Muscle layer of colon (tissue), 2 donors: ENCODE data around the gene DAB1.

Source experiments
- H3K27ac ChIP-seq: one replicate; pipeline ENCODE4 v1.7.0; 2013; ENCODE audit warnings: low read depth, mild to moderate bottlenecking, low read length, moderate library complexity
- H3K27me3 ChIP-seq, 2 donors: one replicate each; pipeline ENCODE4 v1.7.0; 2013; ENCODE audit warnings: low read length in 2 of 2, mild to moderate bottlenecking in 2 of 2; ENCODE audit not compliant: insufficient read depth in 2 of 2, control insufficient read depth in 1 of 2
- H3K36me3 ChIP-seq: one replicate; pipeline ENCODE4 v1.7.0; 2013; ENCODE audit warnings: mild to moderate bottlenecking, low read length; ENCODE audit not compliant: insufficient read depth
- H3K4me1 ChIP-seq: one replicate; pipeline ENCODE4 v1.7.0; 2013; ENCODE audit warnings: mild to moderate bottlenecking, low read length; ENCODE audit not compliant: insufficient read depth
- H3K4me3 ChIP-seq, 2 donors: one replicate each; pipeline ENCODE4 v1.7.0; 2013; ENCODE audit warnings: low read length in 2 of 2, low read depth in 1 of 2, mild to moderate bottlenecking in 1 of 2, moderate library complexity in 1 of 2
- H3K9ac ChIP-seq: one replicate; pipeline ENCODE4 v1.7.0; 2013; ENCODE audit warnings: low read length
- H3K9me3 ChIP-seq: one replicate; pipeline ENCODE4 v1.7.0; 2013; ENCODE audit warnings: mild to moderate bottlenecking, low read length
- donor health status: abdominal sarcoma.
- donor health status: Adenocarcinoma of cecum.

DAB1 gene

GRCh38 chr1:57190898-57191297 is 233.0 kb downstream of the DAB1 start:
- Histone ChIP-seq H3K4me1 (no peaks in the 10 kb centered on the region), H3K27ac (no peak overlapping the region), H3K4me3 (no peak overlapping the region), H3K36me3 (no peaks in the 10 kb centered on the region), H3K27me3 (no peaks in the 10 kb centered on the region), H3K9me3 (no peaks in the 10 kb centered on the region), H3K9ac (no peak overlapping the region)

GRCh38 chr1:57188168-57188567 is 235.7 kb downstream of the DAB1 start:
- H3K4me3 ChIP-seq: no peak overlapping the region
- no peak overlapping the region for H3K9ac ChIP-seq
- H3K27me3 ChIP-seq: no peaks in the 10 kb centered on the region
- no peaks in the 10 kb centered on the region for H3K4me1 ChIP-seq
- no peaks in the 10 kb centered on the region for H3K36me3 ChIP-seq
- H3K9me3 ChIP-seq: no peaks in the 10 kb centered on the region
- H3K27ac ChIP-seq: no peak overlapping the region

GRCh38 chr1:57186455-57186854 is 237.4 kb downstream of the DAB1 start:
- no peaks in the 10 kb centered on the region for H3K36me3 ChIP-seq
- H3K27me3 ChIP-seq: no peaks in the 10 kb centered on the region
- H3K4me1 ChIP-seq: no peaks in the 10 kb centered on the region
- H3K9me3 ChIP-seq: no peaks in the 10 kb centered on the region
- H3K27ac ChIP-seq: no peak overlapping the region
- H3K4me3 ChIP-seq: no peak overlapping the region
- no peak overlapping the region for H3K9ac ChIP-seq

- Histone ChIP-seq H3K36me3 (no peaks in the 10 kb centered on the region), H3K9me3 (no peaks in the 10 kb centered on the region), H3K4me3 (no peak overlapping the region), H3K27me3 (no peaks in the 10 kb centered on the region), H3K27ac (no peak overlapping the region), H3K9ac (no peak overlapping the region), H3K4me1 (no peaks in the 10 kb centered on the region)
Measured at GRCh38 chr1:57179001-57179400, 244.9 kb downstream of the DAB1 start.

- Histone ChIP-seq H3K27me3 (no peaks in the 10 kb centered on the region), H3K4me1 (no peaks in the 10 kb centered on the region), H3K9me3 (no peaks in the 10 kb centered on the region), H3K4me3 (no peak overlapping the region), H3K36me3 (no peaks in the 10 kb centered on the region), H3K27ac (no peak overlapping the region), H3K9ac (no peak overlapping the region)
Measured at GRCh38 chr1:57175506-57175905, 248.4 kb downstream of the DAB1 start.

- no peak overlapping the region for H3K27ac ChIP-seq
- H3K27me3 ChIP-seq: no peaks in the 10 kb centered on the region
- H3K4me1 ChIP-seq: no peaks in the 10 kb centered on the region
- no peak overlapping the region for H3K4me3 ChIP-seq
- no peaks in the 10 kb centered on the region for H3K9me3 ChIP-seq
- H3K36me3 ChIP-seq: no peaks in the 10 kb centered on the region
- no peak overlapping the region for H3K9ac ChIP-seq
Measured at GRCh38 chr1:57172040-57172439, 251.8 kb downstream of the DAB1 start.

- Histone ChIP-seq H3K4me1 (no peaks in the 10 kb centered on the region), H3K36me3 (no peaks in the 10 kb centered on the region), H3K9me3 (no peaks in the 10 kb centered on the region), H3K4me3 (no peak overlapping the region), H3K27ac (no peak overlapping the region), H3K27me3 (no peaks in the 10 kb centered on the region), H3K9ac (no peak overlapping the region)
Measured at GRCh38 chr1:57167997-57168396, 255.9 kb downstream of the DAB1 start.

GRCh38 chr1:57165546-57165945 is 258.3 kb downstream of the DAB1 start:
- Histone ChIP-seq H3K4me3 (no peak overlapping the region), H3K4me1 (no peaks in the 10 kb centered on the region), H3K9me3 (no peaks in the 10 kb centered on the region), H3K36me3 (no peaks in the 10 kb centered on the region), H3K27ac (no peak overlapping the region), H3K9ac (no peak overlapping the region), H3K27me3 (no peaks in the 10 kb centered on the region)

- no peak overlapping the region for H3K9ac ChIP-seq
- H3K27ac ChIP-seq: no peak overlapping the region
- no peaks in the 10 kb centered on the region for H3K4me1 ChIP-seq
- H3K9me3 ChIP-seq: no peaks in the 10 kb centered on the region
- no peaks in the 10 kb centered on the region for H3K36me3 ChIP-seq
- no peaks in the 10 kb centered on the region for H3K27me3 ChIP-seq
- H3K4me3 ChIP-seq: no peak overlapping the region
Measured at GRCh38 chr1:57164584-57164983, 259.3 kb downstream of the DAB1 start.

- Histone ChIP-seq H3K36me3 (no peaks in the 10 kb centered on the region), H3K9me3 (no peaks in the 10 kb centered on the region), H3K9ac (no peak overlapping the region), H3K27ac (no peak overlapping the region), H3K4me3 (no peak overlapping the region), H3K4me1 (no peaks in the 10 kb centered on the region), H3K27me3 (no peaks in the 10 kb centered on the region)
Measured at GRCh38 chr1:57163789-57164188, 260.1 kb downstream of the DAB1 start.

GRCh38 chr1:57163325-57163724 is 260.5 kb downstream of the DAB1 start:
- H3K4me3 ChIP-seq: no peak overlapping the region
- no peak overlapping the region for H3K27ac ChIP-seq
- H3K36me3 ChIP-seq: no peaks in the 10 kb centered on the region
- no peak overlapping the region for H3K9ac ChIP-seq
- H3K9me3 ChIP-seq: no peaks in the 10 kb centered on the region
- no peaks in the 10 kb centered on the region for H3K4me1 ChIP-seq
- no peaks in the 10 kb centered on the region for H3K27me3 ChIP-seq

- Histone ChIP-seq H3K27me3 (no peaks in the 10 kb centered on the region), H3K4me1 (no peaks in the 10 kb centered on the region), H3K36me3 (no peaks in the 10 kb centered on the region), H3K4me3 (no peak overlapping the region), H3K9me3 (no peaks in the 10 kb centered on the region), H3K9ac (no peak overlapping the region), H3K27ac (no peak overlapping the region)
Measured at GRCh38 chr1:57162607-57163261, 261.1 kb downstream of the DAB1 start.
